Frontal cortex (tissue), 4 donors: ENCODE results near the gene STPG3. TPM values are rescaled to one million over a fixed set of nuclear protein-coding genes. Genes with fewer than 3 reads are reported as not detected.

ENCODE experiments used
- DNase-seq, 2 donors: peaks; one replicate each; pipeline ENCODE4 v3.0.0; 2012; ENCODE audit warnings: low spot score in 2 of 2
- FAIRE-seq: peaks from 2 replicates; lab custom pipeline; 2012; peaks lifted over from hg19 to GRCh38; lab: Jason Lieb, UNC
- total RNA-seq: library from RNA; depleted of rRNA; stranded (reverse); fragments of >200 nt; gene quantifications from one replicate; pipeline ENCODE4 v1.2.3, GENCODE V29; 2014
- donor health status: control.
- donor health status: control.
- donor health status: control.

The STPG3 gene
- total RNA-seq, 1 donor from 2014 or later, result not detected

- DNase-seq, result no peak
Measured at GRCh38 chr9:137221506-137222111, 29.5 kb upstream of the STPG3 start.

DNA sequence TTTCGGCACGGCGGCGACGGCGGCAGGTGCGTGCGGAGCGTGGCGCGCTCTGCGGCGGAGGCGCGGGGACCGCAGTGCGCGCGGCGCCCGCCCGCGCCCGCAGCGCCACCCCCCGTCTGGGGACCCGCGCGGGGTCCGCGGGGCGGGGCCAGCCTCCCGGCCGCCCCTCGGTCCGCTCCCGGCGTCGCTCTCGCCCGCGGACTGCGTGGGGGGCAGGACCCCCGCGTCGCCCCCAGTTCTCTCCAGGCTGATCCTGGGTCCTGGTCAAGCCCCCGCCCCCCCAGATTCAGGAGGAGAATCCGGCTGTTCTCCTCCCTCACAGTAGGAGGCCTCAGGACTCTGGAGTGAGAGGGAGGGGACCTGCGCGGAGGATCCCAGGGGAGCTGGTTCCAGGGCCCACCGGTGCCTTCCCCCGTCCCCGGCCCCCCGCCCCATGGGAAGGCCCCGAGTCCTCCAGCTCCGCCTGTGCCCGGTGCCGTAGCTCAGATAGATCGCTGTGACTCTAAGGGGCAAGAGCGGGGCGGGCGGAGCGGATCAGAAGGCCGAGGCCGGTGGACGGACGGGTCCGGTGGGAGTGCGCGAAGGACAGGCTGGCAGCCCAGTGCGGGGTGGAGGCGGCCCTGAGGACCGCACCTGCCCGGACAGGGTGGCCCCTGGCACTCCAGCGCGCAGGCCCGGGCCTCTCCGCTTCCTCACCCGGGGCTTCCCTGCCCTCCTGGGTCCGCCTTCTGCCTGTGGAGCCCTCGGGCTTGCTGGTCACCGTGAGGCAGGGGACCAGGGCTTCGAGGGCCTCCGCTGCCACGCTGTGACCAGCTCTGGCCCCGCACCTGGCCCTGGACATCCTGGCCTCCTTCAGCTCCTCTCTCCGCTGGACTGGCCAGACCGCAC is 28.7 kb upstream of the STPG3 start, which contains the start of gene RNF208:
Gene RNF208, minus strand, starts transcription at position 51 of the 888 bp plus-strand sequence. CDS start 1,028 bp downstream, outside the sequence.
- DNase-seq (peak in 1 of 2 donors; percentile 67), FAIRE-seq (no peak)

More at GRCh38 chr9:137221506-137222111, 29.5 kb upstream of the STPG3 start:
- no peak for FAIRE-seq

GRCh38 chr9:137223078-137223970 is 27.8 kb upstream of the STPG3 start:
- DNase-seq, result peak; percentile 99 to 100
- FAIRE-seq, result peak; percentile 23

DNA sequence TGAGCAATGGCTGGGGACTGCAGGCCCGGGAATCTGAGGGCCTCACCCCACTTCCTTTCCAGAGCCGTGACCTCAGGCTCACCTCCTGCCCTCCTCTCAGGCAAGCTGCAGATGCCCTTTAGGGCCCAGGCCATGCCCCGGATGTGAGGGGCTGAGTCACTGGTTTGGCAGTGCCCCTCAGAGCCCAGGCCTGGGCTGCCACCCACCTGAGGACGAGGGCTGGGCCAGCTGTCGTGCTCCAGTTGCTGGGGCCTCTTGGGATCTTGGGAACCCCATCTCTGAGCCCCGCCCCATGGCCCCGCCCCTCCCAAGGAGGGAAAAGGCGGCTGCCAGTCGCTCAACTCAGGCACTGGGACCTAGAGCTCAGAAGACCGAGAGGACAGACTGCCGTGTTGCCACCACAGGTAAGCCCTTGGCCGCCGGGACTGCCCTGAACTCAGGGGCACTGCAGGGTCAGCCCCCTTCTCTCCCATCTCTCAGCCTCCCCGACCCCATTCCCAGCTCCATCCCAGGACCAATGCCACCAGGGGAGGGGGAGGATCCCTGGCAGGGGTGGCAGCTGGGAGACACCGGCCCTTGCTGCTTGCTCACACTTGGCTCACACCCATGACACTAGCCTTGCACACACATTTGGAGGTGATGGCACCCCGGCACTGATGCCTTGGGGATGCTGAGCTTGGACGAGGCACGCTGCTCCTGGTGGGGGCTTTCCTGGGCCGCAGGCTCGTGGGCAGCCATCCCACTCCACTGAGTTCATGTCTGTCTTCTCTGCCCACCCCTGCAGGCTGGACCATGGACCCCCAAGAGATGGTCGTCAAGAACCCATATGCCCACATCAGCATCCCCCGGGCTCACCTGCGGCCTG is 26.0 kb upstream of the STPG3 start, which contains the start of gene CYSRT1:
Gene CYSRT1, plus strand, starts transcription at position 345 of the 865 bp plus-strand sequence. Its CDS starts 448 bp downstream, at position 793.
- no peak for FAIRE-seq
- DNase-seq, result no peak

- no peak for FAIRE-seq
- DNase-seq, result no peak
Measured at GRCh38 chr9:137225699-137226331, 25.3 kb upstream of the STPG3 start.

DNA sequence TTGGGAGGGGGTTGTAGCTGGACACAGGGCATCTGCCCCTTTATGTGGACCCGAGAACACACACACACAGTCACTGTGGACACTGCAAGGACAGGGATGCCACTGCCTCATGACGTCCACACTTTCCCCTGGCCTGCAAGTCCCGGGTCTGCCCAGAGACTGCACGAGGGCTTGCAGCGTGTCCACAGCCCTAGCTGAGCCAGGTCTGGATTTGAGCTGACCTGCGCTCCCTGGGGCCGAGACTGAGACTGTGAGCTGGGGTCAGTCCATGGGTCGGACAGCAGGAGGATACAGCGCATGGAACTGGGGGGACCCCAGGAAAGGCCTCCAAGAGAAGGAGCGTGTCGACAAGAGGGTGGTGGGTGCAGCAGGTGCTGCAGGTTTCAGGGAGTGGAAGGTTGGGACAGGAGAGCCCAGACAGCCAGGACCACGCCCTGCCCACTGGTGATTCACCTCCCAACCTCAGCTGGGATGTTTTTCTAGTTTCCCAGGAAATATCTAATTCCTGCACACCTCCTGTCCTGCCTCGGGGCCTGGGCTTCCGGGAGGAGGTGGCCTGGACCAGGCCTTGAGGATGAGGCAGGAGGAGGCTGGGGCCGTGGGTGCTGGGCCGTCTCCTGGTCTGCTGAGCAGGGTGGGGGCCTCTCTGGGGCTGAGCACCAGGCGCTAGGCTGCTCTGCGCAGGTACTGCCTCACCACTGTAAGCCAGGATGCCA is 24.6 kb upstream of the STPG3 start:
- FAIRE-seq, result no peak
- no peak for DNase-seq

- no peak for FAIRE-seq
- peak; percentile 81 to 85 for DNase-seq
Measured at GRCh38 chr9:137227054-137227852, 23.8 kb upstream of the STPG3 start, which contains the start of gene RNF224. RNF224 (plus strand) TSS chr9:137227502; CDS start chr9:137228336, 834 bp downstream.

DNA sequence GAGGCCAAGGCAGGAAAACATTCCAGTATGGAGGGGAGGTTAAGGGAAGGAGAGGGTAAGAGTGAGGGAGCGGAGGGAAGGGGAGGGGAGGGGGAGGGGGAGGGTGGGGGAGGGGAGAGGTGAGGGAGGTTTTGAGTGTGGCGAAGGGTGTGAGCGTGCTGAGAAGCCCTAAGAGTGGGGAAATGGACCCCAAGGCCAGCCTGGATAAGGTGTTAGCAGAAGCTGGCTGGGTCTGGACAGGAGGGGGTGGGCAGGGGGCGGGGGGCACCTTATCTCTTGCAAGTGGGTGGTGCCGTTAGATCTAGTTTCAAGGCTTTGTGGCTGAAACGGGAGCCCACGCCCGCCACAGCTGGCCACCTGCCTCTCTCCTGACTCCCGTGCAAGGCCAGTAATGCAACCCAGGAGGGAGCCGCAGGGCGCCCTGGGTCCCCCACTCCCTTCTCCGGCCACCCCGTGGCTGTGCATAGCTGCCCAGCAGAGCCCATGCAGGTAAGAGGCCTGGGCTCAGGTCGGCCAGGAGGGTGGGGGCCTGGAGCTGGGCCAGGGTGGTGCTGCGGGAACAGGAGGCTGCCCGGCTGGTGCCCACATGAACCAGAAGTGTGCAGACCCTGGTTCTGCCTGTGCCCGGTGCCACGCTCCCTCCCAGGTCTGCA is 23.1 kb upstream of the STPG3 start:
- FAIRE-seq (no peak), DNase-seq (no peak)

- DNase-seq (no peak), FAIRE-seq (no peak)
Measured at GRCh38 chr9:137228506-137228967, 22.5 kb upstream of the STPG3 start.

DNA sequence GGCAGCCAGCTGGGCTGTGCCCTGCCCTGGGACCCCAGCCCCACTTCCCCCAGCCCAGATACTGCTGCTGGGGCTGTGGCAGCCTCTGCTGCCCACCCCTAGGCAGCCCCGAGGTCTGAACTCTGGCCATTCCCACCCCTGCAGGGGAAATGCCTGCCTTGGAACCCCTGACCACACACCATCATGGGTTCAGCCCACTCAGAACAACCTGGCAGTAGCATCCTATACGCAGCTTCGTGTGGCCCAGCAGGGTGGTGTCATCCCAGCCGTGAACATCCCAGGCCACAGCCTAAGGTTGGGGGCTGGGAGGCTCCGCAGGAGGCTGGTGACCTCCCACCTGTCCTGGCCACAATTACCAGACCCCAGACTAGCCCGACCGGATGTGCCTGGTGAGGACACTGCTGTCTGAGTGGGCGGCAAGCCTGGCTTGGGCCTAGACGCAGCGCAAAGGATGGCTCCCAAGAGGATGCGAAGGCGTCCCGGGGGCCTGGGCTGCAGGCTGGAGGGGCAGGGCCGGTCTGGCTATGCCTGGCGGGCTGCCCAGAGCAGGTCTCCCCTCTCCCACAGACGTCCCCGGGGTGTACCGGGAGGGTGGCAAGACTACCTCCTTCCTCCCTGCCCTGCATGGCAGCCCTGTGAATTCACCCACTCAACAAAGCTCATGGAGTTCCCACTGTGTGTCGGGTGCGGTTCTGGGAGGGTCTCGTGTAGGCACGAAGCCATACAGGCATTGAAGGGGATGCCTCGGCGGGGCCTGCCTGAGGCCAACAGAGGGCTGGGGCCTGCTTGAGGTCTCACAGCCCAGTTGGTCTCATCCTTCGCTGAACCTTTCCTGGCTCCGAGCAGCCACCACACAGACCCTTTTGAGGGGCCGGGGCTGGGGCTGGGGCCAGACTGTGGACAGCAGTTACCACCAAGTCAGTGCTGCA is 21.9 kb upstream of the STPG3 start:
- DNase-seq (no peak), FAIRE-seq (no peak)

GRCh38 chr9:137229903-137230704 is 21.0 kb upstream of the STPG3 start:
- FAIRE-seq (no peak), DNase-seq (no peak)

DNA sequence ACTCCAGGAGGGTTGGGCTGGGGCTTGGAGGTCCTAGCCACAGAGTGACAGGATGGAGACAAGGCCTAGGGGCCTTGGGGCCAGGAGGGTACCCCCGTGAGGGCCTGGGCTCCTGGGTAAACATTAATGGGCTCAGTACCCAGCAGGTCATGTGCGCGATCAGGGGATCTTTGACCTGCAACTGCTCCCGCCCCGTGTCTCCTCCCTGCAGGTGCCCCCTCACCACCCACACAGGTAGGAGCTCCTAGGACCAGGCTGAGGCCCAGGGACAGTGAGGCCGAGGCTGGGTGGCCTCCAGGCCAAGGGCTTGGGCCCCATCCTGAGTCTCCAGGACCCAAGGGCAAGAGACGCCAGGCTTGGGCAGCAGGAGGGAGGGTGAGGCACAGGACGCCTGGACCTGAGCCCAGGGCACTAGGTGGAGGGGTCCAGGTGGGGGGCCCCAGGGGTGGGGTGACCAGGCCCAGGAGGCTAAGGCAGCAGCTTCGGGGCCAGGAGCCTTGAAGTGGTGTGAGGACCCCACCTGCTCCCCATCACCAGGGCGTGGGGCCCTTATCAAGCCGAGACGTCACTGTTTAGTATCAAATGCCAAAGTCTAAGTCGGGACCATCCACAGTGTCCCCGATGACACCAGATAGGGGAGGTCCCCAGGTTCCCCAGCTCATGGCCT is 20.2 kb upstream of the STPG3 start, which contains the start of gene SLC34A3:
Gene SLC34A3, plus strand, starts transcription at position 197 of the 667 bp plus-strand sequence. CDS start 802 bp downstream, outside the sequence.
- no peak for DNase-seq
- no peak for FAIRE-seq

DNA sequence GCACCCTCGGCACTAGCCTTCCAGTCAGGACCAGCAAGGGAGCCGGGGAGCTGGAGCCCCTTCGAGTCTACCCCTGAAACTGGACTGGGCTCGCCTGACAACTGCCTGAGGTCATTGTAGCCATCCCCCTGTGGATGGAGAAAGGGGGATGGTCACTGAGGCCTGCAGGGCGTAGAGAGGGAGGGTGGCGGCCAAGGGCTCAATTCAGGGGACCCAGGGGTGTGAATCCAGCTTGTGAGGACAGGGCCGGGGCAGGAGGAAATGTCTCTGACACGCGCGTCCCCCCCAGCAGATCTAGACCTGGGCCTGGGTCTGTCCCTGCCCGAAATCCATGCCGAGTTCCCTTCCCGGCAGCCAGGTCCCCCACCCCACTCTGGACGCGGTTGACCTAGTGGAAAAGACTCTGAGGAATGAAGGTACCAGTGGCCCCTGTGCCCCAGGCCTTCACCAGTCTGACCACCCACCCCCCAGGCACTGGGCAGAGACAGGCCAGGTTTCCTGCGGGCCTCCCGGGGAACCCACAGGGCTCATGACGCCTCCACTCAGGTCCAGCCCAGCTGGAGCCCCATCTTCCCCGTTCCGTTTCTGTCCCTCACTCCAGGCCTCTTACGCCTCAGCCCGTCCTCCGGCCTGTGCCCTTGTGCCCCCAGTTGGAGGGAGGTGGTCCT is 19.6 kb upstream of the STPG3 start:
- FAIRE-seq (no peak), DNase-seq (no peak)
